Measurements from ENCODE around the gene PODXL2.

The PODXL2 gene

GRCh38 chr3:127711896-127712295 lies 82.9 kb downstream of the PODXL2 start:
- no peak for TF ChIP-seq CTCF (IDR thresholded peaks at IDR 0.05; ENCODE audit: insufficient read depth, missing control alignments)
- DNase-seq (ENCODE audit: insufficient read length, low spot score), result no peak
- no peak for FAIRE-seq

- no peak for FAIRE-seq
- no peak for DNase-seq (ENCODE audit: insufficient read length, low spot score)
- TF ChIP-seq CTCF (IDR thresholded peaks at IDR 0.05; ENCODE audit: insufficient read depth, missing control alignments), result no peak
Measured at GRCh38 chr3:127712461-127712860, 83.5 kb downstream of the PODXL2 start.

GRCh38 chr3:127712881-127713771 lies 84.1 kb downstream of the PODXL2 start:
- no peak for TF ChIP-seq CTCF (IDR thresholded peaks at IDR 0.05; ENCODE audit: insufficient read depth, missing control alignments)
- DNase-seq (ENCODE audit: insufficient read length, low spot score) (no peak), FAIRE-seq (no peak)

- DNase-seq (ENCODE audit: insufficient read length, low spot score), result no peak
- FAIRE-seq, result no peak
- TF ChIP-seq CTCF (IDR thresholded peaks at IDR 0.05; ENCODE audit: insufficient read depth, missing control alignments), result no peak
Measured at GRCh38 chr3:127714125-127714571, 85.2 kb downstream of the PODXL2 start.

GRCh38 chr3:127714866-127715265 lies 85.9 kb downstream of the PODXL2 start:
- no peak for FAIRE-seq
- DNase-seq (ENCODE audit: insufficient read length, low spot score), result no peak
- TF ChIP-seq CTCF (IDR thresholded peaks at IDR 0.05; ENCODE audit: insufficient read depth, missing control alignments), result no peak

GRCh38 chr3:127715532-127715931 lies 86.5 kb downstream of the PODXL2 start:
- DNase-seq (ENCODE audit: insufficient read length, low spot score), result no peak
- TF ChIP-seq CTCF (IDR thresholded peaks at IDR 0.05; ENCODE audit: insufficient read depth, missing control alignments), result no peak
- no peak for FAIRE-seq

- TF ChIP-seq CTCF (IDR thresholded peaks at IDR 0.05; ENCODE audit: insufficient read depth, missing control alignments), result no peak
- FAIRE-seq, result no peak
- DNase-seq (ENCODE audit: insufficient read length, low spot score), result no peak
Measured at GRCh38 chr3:127716384-127716783, 87.4 kb downstream of the PODXL2 start.

All from D721Med (cell line).